Measurements from ENCODE around the gene SORCS1.

The SORCS1 gene

DNA sequence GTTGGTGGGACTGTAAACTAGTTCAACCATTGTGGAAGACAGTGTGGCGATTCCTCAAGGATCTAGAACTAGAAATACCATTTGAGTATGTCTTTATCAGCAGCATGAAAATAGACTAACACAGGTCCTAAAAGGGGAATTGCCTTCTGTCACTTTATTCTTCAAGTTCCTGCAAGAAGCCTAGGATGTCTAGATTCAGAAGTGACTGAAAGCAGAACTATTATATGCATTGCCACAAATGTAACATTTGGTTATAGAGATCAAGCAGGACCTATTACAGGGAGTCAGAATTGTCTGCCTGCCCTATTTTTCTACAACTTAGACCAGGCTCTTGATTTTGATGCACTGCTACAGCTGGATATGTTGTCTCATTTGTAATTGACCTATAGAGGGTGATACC is 364.7 kb downstream of the SORCS1 start:
- DNase-seq: no peak

DNA sequence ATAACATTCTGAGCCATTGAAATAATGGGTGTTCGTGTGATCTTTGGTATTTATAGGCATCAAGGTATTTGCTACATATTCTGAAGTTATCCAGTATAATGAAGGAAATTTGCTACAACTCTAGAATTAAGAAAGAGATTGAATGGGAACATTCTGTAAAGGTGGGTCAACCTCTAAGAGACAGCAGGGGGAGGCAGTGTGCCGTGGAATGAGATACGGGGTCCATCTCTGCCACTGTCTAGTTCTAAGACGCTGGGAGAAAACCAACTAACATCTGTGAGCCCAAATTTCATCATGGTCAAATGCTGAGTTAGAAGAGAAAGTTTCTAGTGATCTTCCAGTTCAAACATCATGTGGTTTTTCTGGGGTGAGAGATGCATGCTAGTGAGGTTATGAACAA is 368.9 kb downstream of the SORCS1 start:
- peak; percentile 2 for DNase-seq

DNA sequence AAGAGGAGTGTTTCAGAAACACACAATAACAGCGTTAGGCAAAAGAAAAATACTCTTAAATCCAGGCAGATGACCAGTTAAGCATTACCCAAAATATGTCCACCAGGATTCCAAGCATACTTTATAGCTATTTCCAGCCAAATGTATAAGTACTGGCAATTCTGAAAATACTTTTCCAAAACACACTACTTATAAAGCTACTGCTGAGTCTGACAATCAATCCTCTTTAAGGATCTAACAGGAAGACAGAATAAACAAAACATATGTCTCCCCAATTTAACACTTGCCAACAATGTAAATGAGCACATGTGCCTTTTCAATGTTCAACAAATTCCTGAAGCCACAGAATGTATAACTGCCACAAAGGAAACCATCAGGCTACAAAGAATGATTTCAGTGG is 370.9 kb downstream of the SORCS1 start:
- no peak for DNase-seq

DNA sequence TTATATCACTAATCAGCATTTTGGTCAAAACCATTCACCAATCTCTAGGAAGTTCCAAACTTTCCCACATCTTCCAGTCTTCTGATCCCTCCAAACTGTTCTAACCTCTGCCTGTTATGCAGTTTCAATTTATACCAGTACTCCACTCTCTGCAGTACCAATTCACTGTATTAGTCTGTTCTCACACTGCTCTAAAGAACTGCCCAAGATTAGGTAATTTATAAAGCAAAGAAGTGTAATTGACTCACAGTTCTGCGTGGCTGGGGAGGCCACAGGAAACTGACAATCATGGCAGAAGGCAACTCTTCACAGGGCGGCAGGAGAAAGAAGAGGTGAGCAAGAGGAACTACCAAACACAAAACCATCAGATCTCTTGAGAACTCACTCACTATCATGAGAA is 374.9 kb downstream of the SORCS1 start:
- no peak for DNase-seq

DNA sequence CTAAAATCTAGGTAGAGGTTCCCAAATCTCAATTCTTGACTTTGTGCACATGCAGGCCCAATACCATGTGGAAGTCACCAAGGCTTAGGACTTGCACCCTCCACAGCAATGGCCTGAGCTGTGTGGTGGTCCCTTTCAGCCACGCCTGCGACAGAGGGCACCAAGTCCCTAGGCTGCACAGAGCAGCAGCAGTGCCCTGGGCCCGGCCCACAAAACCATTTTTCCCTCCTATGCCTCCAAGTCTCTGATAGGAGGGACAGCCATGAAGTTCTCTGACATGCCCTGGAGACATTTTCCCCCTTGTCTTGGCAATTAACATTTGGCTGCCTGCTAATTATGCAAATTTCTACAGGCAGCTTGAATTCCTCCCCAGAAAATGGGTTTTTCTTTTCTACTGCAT is 375.5 kb downstream of the SORCS1 start:
- no peak for DNase-seq

DNA sequence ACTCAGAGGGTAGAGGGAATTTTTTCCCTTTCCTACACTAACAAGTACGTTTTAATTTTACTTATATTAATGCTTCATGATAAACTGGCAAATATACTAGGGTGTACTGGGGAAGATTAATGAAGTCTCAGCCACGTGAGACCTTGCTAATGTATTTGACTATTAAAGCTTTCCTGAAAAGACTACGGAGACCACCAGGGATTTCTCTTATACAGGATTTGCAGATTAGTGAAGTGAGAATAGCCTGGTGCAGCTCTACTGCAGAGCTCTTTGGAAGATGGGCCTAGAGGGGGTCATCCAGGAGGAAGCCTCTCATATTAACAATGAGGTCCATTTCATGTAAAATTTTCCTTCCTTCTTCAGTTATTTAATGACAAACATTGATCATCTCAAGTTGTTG is 379.0 kb downstream of the SORCS1 start:
- DNase-seq: no peak

DNA sequence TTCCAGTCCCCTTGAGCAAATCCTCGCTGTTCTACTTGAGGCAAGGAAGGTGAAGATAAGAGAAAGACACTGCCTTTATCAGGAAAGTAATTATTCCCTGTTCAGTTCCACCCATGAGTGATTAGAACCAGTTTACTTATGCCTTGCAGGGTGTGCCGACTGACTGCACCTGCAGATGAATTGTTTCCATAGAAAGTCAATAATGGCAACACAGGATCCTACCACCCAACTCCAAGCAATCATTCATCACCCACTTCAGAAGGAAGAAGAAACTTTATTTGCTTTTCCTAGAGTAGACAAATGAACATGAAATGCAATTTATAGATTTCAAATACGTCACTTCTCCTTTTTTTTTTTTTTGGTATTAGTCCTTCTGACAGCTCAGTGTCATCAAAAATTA is 383.9 kb downstream of the SORCS1 start:
- no peak for DNase-seq

DNA sequence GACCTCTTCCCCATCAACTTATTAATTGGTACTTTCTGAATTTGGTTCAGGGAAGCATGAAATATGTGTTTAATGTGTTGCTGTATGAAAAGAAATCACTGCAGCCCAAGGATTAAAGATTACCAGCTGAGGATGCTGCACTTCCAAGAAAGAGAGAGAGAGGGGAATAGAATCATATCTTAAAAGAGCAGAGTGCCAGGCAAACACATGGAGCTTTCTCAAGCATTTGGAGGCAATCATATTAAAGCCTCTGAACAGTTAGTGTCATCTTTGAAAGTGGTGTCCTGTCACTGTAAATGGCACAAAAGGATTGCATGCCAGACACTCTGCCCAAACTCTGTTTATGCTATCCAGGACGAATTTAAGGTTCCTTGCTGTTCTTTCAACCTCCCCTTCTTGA is 386.7 kb downstream of the SORCS1 start:
- no peak for DNase-seq

DNA sequence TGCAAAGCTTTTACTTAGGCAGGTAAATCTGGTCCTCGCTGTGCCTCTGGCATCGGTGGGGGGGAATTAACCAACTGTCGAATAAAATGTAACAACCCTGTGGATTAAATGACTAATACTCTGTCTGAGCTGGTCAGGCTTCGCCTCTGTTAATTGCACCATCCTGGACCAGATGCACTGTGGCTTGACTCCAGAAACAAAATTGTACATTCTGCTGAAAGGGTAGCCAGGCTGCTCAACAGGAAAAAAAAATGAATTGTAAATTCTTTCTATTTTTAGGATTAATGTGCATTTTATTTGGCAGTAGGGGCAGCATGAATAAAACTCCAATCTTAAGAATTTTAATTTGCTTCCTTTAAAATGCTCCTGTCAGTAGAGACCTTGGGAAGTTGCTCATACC is 389.4 kb downstream of the SORCS1 start:
- no peak for DNase-seq

DNA sequence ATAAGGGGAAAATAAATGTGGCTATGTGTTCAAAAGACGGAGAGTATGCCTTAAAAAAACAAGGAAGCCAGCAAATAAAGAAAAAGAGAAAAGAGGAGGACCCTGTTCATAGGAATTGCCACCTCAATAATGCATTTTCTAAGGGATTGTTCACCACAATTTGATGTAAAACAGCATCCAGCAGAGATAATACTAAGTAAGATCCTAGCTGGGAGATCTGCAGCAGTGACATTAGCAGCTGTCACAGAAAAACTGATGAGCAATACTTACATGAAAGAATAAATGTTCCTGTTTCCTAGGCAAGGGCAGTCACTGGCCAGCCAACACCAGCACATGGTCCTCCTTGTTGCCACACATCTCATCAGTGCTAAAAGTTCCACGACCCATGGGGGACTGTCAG is 391.5 kb downstream of the SORCS1 start:
- DNase-seq: no peak

DNA sequence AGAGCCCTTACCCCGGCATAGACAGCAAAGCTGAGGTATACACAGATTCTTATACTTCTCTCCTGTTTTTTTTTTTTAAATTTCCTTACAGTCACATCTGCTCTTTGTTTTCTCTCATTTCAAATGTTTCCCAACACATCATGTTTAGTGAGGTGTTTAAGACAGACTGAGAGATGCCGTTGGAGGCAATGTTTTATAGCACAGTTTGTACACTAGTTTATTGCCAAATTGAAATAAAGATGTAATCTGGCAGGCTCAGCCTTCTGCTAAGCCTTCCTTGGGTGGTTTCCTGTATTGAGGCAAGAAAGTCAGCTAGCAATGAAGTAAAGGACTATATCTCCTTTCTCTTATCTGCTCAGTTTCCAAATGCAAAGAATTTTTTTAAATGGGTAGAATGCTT is 393.4 kb downstream of the SORCS1 start:
- no peak for DNase-seq

DNA sequence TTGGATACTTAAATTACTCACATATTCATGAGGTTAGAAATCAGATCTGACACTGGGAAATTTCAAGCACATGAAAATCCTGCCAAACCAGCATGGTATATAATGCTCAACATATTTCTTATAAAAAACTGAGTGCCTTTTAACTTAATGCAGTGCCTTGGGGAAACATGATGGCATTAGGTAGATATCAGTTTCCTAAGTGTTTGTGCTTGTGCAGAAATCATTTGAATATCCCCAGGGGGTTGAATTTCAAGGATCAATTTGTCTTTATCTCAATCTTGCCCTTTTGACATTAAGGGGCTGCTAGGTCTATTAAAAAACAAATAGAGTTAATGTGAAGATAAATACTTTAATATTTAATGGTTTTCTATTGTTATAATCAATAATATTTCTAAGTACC is 396.3 kb downstream of the SORCS1 start:
- DNase-seq: no peak

DNA sequence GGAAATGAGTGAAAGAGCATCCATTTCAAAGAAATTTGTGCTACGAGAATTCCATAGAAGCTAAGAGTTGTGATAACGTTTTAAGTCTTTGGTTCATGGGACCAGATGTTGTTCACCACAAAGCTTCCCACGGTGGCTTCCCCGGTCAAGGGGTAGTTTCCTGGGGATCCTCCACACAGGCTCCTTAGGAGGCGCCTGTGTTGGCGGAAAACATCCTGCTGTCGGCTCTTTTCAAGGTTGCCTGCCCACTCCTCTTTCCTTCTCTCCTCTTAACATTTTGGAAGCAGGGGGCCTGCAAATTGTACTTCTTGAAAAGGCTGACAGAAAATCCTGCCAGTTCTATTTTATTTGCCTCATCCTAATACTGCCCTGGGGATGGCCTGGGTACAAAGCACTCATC is 398.6 kb downstream of the SORCS1 start:
- DNase-seq: no peak

DNA sequence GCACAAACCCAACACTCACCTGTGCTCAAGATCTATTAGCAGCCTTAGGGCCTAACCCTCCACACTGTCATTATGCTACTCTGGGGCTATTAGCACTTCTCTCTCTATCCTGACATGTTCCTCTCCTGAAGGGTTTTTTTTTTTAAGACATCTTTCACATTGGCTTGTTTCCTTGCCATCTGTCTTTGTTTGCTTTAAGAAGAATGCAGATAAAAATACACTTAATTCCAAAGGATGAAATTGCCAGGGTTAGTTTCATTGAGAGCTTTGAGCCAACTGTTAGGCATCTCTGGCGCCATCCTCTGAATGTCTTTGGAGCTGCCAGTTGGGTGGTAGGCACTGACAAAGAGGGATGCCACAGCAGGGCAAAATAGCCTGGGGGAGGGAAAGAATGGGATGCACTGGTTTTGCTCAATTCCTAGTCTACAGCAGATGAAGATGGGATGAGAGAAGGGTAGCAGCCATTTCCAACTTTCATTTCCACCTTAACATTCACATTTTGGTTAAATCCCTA is 399.2 kb downstream of the SORCS1 start:
- no peak for DNase-seq

DNA sequence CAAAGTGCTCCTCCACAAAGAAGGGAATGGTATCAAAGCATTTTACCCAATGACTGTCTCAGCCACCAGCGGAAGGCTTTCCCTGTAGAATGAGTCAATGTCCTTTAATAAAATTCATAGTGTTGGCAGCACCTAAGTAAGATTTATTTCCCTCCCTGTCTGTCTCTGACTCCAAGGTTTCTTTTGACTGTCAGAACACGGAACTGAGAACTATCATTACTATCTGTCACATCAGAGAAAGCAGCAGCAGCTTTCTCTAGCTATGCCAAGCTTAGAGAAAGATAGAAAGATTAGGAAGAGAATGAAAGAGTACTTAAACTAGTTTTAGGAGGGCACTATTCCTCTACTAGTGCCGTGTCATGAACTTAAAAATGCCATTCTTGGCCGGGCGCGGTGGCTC is 400.1 kb downstream of the SORCS1 start:
- no peak for DNase-seq

DNA sequence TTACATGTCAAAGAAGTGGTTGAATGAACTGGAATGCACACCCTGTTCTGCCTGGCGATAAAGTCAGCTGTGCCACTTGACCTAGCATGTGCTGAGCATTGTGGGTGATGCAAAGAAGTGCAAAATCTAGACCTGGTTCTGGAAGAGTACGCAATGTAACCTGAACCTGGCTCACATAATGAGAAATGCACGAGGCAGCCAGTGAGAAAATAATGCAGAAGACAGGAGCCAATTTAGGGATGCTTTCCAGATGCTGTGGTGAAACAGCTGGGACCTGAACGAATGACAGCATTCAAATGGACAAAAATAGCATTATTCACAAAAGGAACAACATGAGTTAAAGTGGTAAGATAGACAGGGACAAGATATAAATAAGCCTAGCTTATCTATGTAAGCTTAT is 402.6 kb downstream of the SORCS1 start:
- no peak for DNase-seq

DNA sequence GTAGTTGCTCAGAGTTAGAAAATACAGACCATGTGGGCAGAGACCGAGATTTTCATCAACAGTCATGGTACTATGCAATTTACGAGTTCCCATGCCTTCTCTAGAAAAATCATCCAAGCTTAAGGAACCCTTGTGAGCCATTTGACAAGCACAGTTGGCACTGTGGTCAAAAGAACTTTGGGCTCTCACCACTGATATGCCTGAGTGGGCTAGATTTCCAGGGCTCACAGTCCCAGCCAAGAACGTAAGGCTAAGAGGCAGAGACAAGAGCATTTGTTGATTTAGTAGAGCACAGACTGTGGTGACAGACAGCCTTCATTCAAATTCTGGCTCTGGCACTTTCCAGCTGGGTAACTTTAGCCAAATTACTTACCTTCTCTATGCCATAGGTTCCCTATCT is 407.0 kb downstream of the SORCS1 start:
- no peak for DNase-seq

DNA sequence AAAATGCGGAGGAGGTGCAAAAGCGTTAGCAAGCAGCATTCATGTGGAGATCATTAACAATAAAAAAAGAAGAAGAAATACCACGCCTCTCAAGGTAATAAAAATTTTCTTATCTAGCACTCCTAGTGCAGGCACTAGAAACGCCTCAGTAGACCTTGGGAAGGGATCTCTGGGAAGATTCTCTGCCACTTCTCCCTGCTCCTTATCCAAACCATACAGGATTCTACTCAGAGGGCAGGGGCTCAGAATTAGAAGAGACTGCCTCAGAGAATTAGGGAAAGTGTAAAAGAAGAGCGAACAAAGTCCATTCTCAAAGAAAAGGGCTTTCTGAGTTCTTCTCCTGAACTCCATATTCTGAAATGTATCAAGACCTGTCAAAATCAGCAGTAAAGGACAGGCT is 413.4 kb downstream of the SORCS1 start:
- DNase-seq: no peak

DNA sequence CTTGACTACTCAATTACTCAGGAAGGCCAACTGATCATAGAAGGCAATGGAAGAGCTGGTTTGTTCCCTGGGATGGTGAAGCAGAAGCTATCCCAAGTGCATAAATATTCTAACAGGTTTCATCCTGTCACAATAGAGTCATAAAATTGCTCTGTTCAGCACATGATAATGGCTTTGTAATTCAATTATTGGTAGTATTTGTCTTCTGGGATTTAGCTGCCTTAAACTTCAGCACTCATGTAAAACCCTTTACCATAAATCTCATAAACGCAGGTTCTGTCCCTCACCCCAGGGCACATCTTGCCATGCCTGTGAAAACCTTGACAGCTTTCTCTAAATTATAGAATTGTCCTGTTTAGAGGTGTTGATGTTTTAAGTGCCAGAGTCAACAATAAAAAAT is 417.6 kb downstream of the SORCS1 start:
- no peak for DNase-seq

DNA sequence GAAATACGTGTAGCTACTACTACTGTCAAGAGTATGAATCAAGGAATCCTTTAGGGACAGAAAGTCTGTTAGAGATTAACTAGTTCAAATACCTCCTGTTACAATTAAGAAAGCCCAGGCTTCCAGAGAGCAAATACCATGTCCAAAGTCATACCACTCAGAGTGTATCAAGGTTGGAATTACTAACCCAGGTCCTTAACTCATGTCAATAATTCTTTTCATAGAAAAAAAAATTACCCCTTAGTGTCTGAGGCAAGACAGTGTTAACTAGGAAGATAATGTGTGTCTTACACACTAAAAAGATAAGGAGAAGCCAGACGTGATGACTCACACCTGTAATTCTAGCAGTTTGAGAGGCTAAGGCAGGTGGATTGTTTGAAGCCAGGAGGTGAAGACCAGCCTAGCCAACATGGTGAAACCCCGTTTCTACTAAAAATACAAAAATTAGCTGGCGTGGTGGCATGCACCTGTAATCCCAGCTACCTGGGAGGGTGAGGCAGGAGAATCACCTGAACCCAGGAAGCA is 423.4 kb downstream of the SORCS1 start:
- DNase-seq: no peak

DNA sequence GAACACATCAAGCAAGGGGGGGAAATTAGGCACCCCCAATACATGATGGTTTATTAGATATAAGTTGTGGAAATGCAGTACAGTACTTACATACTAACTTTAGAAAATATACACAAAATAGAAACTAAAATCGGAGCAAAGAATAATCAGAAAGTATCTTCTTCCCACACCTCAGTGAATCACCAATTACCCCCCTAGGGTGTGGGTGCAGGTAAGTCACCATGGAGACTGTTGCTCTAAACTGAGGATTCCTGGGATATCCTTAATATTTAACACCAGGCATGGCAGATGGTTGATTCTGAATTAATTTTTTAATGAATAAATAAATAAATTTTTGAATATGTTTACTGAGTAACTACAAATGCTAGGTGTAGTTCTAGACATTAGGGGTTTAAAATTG is 424.4 kb downstream of the SORCS1 start:
- no peak for DNase-seq

DNA sequence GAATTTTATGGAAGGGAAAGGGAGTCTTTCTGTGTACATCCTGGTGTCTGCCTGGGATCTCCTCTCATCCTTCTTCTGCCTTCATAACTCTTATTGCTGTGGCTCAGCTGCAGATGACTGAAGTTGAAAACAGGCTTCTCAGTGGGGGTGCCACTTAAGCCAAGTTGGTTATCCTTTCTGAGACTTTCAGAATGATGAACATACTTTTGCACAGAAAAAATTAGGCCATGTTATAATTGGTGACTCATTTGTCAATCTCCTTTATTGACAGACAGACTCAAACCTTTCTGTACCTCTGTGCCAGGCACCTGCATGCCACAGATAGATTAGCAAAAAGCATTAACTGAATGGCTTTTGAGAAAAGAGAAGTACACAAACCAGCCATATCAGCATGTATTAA is 430.3 kb downstream of the SORCS1 start:
- DNase-seq: no peak

DNA sequence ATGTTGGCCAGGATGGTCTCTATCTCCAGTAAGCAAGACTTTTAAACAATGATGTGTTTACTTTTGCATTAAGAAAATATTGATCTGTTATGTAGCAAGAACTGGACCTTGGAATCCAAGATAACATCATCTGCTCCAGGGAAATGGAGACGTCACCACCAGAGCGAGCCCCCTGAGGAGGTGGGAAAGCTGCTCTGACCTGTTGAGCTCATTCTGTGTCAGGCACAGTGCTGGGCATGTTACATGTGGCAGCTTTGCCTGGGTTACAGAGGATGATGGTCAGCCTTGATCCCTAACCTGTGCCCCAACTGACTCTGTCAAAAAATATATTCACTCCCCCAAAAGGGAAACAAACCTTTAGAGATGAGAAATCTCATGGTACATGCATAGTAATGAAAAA is 436.3 kb downstream of the SORCS1 start:
- no peak for DNase-seq

DNA sequence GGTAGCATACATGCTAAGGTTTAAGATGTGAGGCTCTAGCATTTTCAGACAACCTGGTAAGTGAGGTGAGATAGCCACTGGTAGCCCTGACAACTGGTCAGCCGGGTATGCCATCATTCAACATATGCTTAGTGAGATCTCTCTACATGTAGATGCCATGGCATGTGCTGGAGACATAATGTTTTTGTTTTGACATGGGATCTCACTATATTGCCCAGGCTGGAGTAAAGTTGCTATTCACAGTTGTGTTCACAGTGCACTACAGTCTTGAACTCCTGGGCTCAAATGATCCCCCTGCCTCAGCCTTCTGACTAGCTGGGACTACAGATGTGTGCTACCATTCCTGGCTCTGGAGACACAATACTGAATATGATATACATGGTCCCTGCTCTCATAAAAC is 437.3 kb downstream of the SORCS1 start:
- no peak for DNase-seq

DNA sequence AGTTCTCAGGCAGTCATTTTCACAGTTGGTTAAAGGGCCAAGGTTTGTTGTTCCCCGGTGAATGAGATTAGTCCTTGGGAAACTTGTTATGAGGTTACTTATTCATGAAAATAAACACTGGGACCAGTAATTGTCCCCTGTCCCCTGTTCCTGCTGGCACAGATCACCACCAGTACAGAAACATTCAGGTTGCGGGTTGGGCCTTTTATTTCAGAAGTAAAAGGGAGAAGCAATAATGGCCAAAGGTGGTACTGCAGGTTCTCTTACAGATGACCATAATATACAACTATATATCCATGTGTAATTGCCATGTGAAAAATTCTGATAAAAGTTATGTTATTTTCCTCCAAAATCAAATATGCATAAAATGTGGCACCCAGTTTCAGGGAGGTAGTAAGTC is 442.0 kb downstream of the SORCS1 start:
- DNase-seq: no peak

DNA sequence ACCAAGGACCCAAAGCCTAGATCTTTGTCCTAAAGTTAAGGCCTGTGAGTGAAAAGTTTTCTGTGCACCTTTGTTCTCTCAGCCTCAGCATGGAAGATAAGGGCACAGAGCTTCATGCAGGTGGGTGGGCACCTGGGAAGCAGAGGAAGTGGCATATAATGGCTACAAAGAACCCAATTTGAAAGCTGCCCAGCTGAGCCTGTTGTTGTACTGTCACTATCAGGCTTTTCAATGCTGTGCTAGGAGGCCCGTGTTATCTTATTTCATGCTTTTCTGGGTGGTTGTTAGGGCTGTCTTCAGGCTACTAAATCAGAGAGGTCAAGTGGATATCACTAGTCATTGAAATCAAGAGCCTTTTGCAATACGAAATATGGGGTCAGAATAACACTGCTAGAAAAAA is 443.8 kb downstream of the SORCS1 start:
- no peak for DNase-seq

Measured in stimulated activated CD4-positive, alpha-beta T cell treated with anti-CD3 and anti-CD28 coated beads, Interleukin-15, amount 100 ng/mL, for 24 hours (primary cell).